Activated CD8-positive, alpha-beta memory T cell treated with anti-CD3 and anti-CD28 coated beads, Interleukin-2, amount 50 U/mL, for 1 hour (primary cell): ENCODE results near the gene IP6K3.
A peak's percentile ranks its signal among the peaks of the same experiment; 100 is the strongest.

Source experiments
- DNase-seq: peaks from one replicate; pipeline ENCODE4 v3.0.0-alpha.2; 2020; ENCODE audit errors: extremely low read depth

Gene IP6K3

DNA sequence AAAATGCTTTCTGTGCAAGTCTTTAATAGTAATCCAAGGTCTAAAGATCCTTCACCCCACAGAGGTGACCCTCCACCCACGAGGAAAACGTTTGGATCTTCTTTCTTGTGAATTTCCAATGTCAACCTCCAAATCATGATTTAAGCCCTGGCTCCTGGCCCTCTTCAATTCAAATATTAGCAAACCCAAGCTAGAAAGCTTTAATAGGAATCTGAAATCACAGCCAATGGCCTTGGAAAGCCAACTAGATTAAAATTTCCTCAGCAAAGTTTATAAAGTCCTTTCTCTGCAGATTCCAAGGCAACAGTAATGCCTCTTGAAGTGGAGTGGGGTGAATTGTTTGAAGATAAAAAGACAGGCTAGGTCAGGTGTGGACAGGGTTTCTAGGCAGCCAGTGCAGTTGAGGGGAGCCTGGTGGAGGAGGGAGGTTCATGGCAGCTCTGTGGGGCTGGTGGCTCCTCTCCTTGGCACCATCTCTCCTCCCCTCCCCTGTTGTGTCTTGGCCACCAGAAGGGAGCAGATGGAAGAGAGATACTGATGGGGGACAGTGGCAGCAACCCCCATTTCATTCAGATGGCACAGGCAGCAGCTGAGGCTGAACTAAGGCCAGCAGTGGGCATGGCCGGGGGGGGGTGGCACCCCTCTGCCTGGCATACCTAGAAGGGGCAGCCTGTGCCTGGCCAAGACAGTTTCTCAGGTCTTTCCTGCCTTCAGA is 23.2 kb downstream of the IP6K3 start:
- DNase-seq, result no peak

DNA sequence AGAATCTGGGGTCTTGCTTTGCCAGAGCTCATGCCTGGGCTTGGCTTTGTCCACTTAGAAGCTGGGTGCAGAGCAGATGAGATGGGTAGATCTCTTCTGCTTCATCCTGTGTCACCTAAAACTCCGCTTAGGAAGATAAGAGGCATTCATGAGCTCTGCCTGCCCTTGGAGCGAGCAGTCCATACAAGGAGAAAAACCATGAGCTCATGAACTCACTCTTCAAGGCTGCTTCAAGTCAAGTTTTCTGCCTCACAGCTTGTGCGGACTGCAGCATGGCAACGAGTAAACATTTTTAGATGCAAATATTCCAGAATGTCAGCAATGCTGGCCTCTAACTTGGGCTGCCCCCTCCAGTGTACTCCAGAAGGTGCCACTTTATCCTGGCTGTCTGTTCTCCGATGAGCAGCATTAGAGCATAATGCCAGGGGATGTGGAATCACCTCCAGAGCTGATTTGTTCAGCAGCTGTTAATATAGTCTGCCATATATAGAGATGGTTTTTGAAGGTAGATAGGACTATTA is 24.5 kb downstream of the IP6K3 start:
- no peak for DNase-seq

DNA sequence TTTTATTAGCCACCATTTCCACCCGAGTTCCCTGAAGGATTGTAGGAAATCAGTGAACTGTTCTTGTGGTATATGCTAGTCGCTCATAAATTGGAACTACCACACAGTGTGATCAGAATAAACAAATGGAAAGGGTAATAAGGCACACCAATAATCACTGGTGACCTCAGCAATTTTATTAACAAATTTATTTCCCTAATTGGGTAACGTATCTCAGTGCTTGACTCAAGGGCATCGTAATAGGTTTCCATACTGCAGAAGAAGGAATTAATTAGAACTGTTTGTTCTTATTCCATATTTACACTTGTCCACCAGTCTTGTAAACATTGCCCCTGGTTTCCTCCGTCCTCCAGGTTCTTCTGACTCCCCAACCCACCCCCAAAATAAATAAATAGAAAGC is 25.2 kb downstream of the IP6K3 start:
- no peak for DNase-seq

DNA sequence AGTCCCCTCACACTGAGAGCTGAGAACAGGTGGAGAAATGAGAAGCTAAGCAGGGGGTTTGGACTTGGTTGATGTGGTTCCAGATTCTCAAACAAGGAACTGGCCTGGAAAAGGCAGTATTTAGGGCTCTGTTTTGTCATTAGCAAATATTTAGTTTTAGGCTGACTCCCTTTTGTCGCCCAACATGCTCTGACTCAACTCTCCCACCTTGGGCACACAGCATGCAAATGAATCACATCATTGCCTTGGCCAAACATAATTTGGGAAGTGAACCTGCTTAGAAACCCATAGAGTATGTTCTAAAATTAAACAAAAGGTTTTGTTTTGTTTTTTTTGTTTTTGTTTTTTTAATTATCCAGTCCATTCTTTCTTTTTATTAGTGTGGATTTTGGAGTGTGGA is 25.7 kb downstream of the IP6K3 start:
- DNase-seq, result no peak

DNA sequence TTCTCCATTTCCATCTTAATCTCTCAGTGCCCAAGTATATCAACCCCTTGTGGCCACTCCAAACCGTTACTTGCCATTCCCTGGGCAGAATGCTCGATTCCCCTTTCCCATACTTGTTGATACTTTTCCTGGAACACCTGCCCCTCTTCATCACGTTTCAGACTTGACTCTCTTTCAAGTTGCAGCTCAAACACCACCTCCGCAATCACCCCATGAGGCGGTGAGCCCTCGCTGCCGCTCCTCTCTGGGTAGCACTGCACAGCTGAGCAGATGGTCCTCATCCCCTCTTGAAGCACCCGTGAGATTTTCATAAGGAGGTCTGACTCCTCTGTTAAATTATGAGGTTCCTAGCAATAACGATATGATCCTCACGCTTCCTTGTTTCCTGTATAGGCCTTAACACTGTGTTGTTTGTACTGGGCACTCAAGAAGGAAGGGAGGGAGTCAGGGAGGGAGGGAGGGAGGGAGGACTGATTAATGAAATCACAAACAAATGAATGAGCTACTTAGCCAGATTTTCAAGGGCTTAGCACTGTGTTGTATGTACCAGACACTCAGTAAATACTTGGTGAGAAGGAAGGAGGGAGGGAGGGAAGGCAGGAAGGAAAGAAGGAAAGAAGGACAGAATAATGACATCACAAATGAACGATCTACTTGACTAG is 27.2 kb downstream of the IP6K3 start:
- DNase-seq, result no peak

DNA sequence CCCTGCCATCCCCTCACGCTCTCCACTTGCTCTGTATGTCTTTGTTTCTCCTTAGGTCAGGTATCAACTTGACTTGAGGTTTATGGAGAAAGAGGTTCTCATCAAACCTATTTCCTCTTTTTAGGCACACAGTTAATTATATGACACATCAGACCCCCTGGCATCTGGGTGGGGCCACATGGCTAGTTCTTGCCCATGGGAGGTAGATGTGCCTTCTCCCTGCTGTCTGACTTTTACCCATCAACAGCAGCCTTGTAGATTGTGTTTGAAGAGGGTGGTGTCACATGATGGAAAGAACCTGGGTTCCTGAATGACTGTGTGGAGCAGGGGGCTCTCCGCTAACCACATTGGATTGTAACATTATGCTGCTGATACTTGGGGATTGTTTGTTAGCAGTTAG is 28.0 kb downstream of the IP6K3 start:
- DNase-seq, result no peak

DNA sequence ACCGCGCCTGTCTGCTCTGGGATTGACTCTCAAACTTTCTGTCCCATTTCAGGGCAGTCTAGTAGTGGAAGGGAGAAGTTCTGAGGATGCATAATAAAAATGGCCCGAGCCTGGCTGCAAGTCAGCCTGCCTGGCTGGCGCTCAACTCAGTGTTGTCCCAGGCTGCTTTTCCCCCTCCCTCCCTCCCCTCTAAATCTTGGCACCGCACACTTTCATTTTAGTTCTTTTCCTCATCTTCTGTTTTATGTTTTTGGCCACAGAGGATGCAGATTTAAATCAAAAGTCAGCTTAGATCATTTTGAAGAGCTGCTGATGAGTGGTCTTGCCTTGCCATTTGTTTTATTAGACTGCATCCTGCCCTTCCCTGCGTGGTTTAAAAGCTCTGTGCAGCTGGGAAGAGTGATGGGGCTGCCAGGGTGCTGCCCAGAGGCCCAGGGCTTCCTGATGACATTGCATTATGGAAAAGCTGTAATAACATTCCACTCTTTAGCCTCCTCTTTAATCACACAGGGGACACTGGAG is 28.7 kb downstream of the IP6K3 start:
- no peak for DNase-seq

DNA sequence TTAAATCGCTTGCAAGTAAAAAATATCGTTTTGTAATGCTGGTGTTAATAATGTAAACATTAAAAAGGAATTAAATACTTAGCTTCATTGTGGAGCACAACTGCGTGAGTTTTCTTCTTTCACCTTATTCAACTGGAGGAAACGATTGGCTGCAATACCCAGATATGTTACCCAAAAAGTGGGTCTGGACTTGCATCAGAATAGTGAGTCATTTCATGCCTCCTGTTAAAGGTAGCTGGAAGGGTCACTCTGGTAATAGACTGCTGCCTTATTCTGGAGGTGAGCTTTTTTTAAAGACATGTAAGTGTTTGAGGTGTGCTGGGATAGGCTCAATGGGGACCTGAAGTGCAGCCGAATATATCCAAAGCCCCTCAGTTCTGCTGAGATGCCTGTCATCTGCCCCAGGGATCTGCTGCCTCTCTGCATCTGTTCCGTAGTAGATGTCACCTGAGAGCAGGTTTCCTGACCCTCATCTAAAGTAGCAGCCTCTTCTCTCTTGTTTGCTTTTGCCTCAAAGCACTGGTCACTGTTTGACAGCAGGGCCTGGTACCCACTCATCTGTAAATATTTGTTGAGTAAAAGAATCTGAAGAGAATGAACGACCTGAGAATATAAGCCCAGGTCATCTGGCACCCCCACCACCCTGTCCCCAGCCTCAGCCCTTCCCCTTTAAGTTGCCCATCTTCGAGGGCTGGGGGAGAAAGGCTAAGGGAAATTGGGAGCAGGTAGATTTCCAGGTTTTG is 29.6 kb downstream of the IP6K3 start:
- DNase-seq, result no peak

DNA sequence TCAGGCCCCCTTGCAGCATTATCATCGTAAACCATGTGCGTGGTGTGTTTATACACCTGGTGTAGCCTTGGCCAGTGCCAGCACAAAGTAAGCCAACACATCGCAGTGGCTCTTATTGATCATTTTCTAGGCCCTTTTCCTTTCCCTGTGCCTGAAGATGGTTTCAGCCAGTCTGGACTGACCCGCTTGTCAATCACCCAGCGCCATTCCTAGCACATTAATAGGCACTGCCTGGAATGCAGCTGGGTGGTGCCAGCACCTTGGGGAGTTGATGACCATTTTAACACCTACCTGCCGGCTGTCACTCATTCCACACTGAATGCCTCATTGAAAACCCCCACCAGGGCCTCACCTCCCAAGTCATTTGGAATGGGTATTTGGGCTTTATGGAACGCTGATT is 30.3 kb downstream of the IP6K3 start:
- no peak for DNase-seq

DNA sequence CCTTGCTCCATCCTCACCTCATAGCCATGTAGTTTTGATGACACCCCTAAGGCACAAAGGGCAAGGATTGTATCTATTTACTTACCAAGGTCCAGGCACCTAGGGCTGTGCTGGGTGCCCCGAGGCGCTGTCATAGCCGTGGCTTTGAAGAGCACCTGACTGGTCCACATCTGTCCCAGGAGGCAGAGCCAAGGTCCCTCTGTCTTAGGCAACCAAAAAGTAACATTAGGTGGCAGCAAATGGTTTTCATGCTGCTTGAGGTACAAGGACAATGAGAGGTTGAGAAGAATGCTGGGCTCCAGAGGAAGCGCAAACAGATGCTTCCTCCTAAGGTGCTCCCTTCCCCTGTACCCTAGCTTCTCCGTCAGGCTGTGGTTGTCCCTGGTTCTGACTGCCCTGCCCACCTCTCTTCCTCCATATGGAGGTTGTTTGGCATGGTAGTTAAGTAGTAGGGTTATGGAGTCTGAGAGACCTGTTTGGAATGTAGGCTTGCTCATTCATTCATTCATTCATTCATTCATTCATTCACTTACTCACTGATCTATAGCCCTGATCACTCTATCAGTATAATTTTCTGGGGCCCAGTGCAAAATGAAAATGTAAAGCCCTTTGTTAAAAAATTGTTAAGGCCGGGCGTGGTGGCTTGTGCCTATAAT is 32.2 kb downstream of the IP6K3 start:
- DNase-seq, result no peak

DNA sequence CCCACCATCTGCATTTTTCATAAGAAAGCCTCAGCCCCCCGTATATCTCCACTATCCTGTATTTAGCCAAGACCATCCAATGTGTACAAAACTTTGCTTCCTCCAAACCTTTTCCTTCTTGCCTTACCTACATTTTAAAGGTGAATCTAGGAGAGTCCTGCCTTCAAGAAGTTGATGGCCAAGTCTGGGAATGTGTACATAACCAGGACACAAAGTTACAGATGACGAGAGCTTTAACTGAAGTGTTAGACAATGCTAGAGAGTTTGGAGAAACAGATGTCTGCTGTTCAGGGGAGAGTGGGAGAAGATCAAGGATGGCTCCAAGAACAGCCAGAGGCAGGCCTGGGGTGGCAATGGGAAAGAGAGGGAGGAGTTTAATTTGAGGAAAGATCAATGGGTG is 32.9 kb downstream of the IP6K3 start:
- no peak for DNase-seq

DNA sequence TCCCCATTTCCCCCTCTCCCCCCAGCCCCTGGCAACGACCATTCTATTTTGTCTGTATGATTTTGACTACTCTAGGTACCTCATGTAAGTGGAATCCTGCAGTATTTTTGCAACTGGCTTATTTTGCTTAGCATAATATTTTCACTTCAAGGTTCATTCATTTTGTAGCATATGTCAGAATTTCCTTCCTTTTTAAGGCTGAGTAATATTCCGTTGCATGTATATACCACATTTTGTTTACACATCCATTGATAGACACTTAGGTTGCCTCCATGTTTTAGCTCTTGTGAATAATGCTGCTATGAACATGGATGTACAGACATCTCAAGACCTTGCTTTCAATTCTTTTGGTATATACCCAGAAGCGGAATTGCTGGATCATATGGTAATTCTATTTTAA is 33.8 kb downstream of the IP6K3 start:
- DNase-seq, result no peak

DNA sequence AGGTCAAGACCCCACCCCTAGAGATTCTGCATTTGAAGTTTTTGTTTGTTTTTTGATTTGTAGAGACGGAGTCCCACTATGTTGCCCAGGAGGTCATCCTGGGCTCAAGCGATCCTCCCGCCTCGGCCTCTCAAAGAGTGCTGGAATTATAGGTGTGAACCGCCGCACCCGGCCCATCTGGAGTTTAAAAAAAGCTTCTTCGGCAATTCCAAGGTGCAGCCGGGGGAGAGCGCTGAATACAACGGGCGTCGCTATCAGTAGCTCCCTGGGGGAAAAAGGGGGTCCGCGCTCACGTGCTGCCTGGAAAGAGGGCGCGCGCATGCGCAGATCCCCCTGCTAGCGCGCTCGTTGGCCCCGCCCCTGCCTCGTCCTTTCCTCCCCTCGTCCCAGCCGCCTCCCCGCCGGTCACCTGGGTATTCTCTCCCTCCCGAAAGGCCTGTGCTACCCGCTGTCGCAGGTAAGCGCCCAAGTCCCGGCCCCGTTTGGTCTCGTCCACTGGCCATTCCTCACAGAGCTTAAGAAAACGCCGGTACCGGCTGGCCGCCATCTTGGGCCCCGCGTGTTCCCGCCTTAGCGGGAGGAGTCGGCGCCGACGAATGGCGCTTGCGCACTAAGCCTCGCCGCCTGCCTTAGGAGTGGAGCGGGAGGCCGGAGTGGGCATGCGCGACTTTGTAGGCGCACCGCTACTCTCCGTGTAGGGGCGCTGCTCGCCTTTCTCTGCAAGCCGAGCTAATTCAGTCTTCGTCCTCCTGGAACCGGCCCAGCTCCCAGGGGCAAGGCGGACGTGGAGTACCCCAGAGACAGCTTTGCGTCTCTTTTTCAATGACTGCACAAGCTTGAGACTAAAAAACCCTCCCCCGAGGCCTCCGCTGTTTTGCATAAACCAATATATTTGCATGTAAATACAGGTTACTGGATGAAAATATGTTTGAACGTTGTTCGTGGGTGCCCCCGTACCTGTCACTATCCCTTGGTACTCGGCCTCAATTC is 35.3 kb downstream of the IP6K3 start, which contains the start of gene UQCC2:
TSS of gene UQCC2 (minus strand) at position 561 of the 990 bp plus-strand sequence. CDS start at position 547, 14 bp downstream.
- DNase-seq, result peak; percentile 92

DNA sequence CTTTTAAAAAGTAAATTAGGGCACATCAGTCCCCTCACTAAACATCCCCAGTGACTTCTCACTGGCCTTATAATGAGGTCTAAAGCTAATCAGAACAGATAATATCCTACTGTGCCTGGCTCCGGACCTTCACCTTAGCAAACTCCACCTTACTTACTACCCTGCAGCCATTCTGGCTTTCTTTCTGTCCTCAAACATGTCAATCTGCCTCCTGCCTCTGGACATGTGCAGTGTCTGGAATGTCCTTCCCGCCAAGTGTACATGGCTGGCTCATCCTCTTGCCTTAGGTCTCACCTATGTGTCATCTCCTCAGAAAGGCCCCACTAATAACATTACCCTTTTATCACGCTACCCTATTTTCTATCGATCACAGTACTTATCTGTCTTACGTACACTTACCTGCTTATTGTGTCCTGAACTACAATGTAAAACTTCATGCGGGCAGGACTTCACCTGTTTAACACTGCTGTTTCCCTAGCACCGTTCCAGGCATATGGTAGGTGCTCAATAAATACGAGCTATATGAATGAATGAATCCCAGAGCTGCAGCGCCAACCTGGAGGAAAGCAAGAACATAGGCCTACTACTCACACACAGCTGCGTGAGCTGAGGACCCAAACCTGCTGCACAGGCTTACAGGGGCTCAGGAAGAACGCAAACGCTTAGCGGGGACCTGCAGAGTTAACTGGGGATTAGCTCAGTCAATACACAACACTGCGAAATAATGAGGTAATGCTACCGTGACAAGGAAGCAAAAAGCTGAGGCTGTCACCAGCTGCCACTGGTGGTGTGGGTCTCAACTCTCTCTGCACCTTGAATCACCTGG is 36.2 kb downstream of the IP6K3 start:
- no peak for DNase-seq

DNA sequence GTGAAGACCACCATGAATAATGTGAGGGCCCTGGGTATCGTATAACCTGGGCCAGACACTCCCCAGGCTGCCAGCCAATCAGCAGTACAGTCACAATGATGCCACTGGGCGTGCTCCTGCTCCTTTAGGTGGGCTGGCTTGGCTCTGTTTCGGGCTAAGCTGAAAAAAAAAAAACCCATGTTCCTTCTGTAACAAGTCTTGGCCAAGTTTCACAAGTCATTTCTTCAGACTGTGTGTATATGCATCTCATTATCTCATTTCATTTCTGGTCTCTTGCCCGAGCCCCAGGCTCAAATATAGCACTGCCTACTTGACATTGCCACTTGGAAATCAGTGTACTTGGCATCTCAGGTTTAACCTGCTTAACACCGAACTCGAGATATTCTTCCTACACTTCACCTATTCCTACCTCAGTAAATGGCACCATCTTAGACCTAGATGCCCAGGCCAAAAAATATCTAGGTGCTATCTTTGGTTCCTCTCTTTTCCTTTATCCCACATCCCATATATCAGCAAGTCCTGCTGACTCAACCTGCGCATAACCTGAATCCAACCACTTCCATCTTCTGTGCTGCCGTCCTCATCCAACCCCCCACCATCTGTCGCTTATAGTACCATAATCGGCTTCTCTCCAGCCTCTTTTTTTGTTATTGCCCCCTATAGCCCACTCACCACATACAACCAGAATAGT is 37.0 kb downstream of the IP6K3 start:
- DNase-seq, result no peak

DNA sequence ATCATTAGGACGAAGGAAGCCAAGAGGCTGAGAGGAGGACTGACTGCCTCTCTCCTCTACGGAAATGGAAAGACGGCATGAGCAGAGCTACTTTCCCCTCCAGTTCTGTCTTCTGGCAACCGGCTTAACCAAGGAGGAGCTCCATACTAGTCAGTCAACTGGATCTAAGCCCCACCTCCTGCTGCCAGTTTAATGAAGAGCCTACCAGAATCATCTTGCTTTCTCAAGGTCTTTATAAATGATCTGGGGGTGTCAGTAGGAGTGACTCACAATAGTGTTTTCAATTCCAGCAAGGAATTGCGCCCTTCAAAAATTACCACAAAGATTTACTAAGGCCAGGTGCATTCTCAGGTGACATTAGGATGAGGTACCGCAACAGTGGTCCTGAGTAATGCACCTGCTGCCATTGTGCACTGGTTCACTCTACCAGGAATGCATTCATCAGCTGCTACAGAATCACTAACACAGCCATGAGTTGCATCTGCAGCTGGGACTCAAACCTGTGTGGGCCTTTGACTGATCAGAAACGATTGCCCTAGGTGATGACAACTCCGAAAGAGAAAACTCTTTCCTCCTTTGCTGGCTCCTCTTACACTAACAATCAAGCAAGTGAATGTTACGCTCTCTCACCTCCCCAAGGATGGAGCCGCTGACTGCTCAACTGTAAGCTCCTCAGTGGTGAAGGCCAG is 38.0 kb downstream of the IP6K3 start:
- no peak for DNase-seq

DNA sequence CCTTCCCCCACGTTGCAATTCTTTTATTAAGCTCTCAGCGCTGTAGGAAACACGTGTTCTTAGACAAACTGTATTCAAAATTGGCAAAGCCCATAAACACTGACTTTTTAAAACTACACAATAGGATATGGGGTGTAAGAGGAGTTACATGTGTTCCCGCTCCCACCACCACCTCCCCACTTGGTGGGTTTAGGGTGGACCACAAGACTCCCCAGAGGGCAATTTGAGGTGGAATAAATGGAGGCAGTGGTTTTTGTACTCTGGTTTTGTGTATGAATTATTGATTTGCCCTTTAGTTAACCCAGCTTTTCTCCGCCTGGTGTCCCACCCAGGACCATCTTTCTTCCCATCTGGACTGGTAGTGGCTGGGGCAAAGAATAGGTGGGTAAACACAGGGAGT is 38.9 kb downstream of the IP6K3 start:
- no peak for DNase-seq

DNA sequence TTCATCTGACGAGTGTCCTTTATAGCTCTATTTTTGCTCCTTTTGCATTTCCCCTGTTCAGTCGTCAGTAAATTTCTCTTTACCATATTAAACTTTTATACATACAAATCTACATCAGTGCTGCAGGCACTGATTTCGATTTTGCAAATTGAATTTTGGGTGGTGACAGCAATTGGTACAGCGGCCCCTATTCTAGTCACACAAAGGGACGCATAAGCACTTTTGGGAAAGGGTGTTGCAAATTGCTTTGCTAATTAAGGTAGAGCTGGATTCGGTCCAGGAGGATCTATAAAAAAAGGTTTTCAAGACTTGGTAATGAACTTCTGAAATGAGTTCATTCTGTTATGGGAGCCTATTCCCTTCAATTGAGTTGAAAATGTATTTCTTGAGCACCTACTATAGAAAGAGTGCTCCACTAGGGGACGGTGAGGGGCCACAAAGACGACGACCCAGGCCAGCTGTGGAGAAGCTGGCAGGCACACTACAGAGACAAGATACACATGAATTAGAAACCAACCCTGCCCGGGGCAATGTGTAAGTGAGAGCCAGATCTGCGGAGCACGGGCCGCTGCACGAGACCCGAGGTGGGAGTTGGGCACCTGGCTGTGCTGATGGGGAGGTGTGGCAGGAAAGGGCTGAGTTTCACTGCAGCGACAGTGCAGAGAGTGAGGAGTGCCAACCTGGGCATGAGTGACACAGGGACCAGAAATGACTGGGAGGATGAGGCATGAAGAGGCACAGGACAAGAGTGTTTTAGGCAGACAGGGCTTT is 40.6 kb downstream of the IP6K3 start:
- DNase-seq, result no peak
